ENCODE measurements around the gene LRSAM1. TPM values are rescaled to one million over a fixed set of nuclear protein-coding genes. Genes with fewer than 3 reads are reported as not detected.

LRSAM1 gene
- total and polyA plus RNA-seq, 12 donors: 6.8 to 74.8 (median 29.3) TPM

- DNase-seq: no peak
- no peak for TF ChIP-seq CTCF (IDR thresholded peaks at IDR 0.05)
- no peak for TF ChIP-seq POLR2A (IDR thresholded peaks at IDR 0.05)
- Histone ChIP-seq H3K27ac (peak overlapping the region in 1 of 5 donors; percentile 22), H3K36me3 (replicated peaks in 1 of 2) (peaks cover 0 to 48% of the 10 kb centered on the region in 2 donors), H3K27me3 (no peaks in the 10 kb centered on the region), H3K9me3 (replicated peaks in 1 of 3) (no peaks in the 10 kb centered on the region), H3K4me3 (no peak overlapping the region), H3K4me1 (replicated peaks in 1 of 2) (peaks cover 10 to 15% of the 10 kb centered on the region in 2 donors)
- intact Hi-C loops (cut with DNase I): no loop called here
- WGBS, 4 donors: 70 to 85% (median 74%) methylated on average over 2 of the region's 2 CpGs
Measured at GRCh38 chr9:127514468-127514867, 63.2 kb downstream of the LRSAM1 start.

- H3K36me3 ChIP-seq (replicated peaks in 1 of 2): peaks cover 0 to 48% of the 10 kb centered on the region in 2 donors
- intact Hi-C loops (cut with DNase I): no loop called here
- H3K9me3 ChIP-seq (replicated peaks in 1 of 3): no peaks in the 10 kb centered on the region
- H3K27me3 ChIP-seq: no peaks in the 10 kb centered on the region
- 89 to 94% (median 93%) methylated on average over 14 to 26 of the region's 26 CpGs for WGBS, 4 donors
- H3K27ac ChIP-seq: no peak overlapping the region
- peaks cover 23 to 30% of the 10 kb centered on the region in 2 donors for H3K4me1 ChIP-seq (replicated peaks in 1 of 2)
- H3K4me3 ChIP-seq: no peak overlapping the region
- no peak for TF ChIP-seq POLR2A (IDR thresholded peaks at IDR 0.05)
- TF ChIP-seq CTCF (IDR thresholded peaks at IDR 0.05): no peak
- DNase-seq: no peak
Measured at GRCh38 chr9:127516835-127517607, 65.7 kb downstream of the LRSAM1 start.

GRCh38 chr9:127517620-127518019 is 66.3 kb downstream of the LRSAM1 start:
- Histone ChIP-seq H3K4me1 (replicated peaks in 1 of 2) (peaks cover 29 to 36% of the 10 kb centered on the region in 2 donors), H3K36me3 (replicated peaks in 1 of 2) (peaks cover 0 to 50% of the 10 kb centered on the region in 2 donors), H3K9me3 (replicated peaks in 1 of 3) (no peaks in the 10 kb centered on the region), H3K27ac (no peak overlapping the region), H3K4me3 (no peak overlapping the region), H3K27me3 (no peaks in the 10 kb centered on the region)
- 92 to 100% (median 95%) methylated on average over 4 to 11 of the region's 11 CpGs for WGBS, 4 donors
- no peak for DNase-seq
- TF ChIP-seq CTCF (IDR thresholded peaks at IDR 0.05): no peak
- no peak for TF ChIP-seq POLR2A (IDR thresholded peaks at IDR 0.05)
- intact Hi-C loops (cut with DNase I): no loop called here

GRCh38 chr9:127518091-127518856 is 67.0 kb downstream of the LRSAM1 start:
- Histone ChIP-seq H3K27me3 (no peaks in the 10 kb centered on the region), H3K9me3 (replicated peaks in 1 of 3) (peaks cover 0 to 2% (median 0%) of the 10 kb centered on the region in 3 donors), H3K36me3 (replicated peaks in 1 of 2) (peaks cover 0 to 48% of the 10 kb centered on the region in 2 donors), H3K27ac (peak overlapping the region in 3 of 5 donors; percentile 41 to 80 (median 44)), H3K4me3 (no peak overlapping the region), H3K4me1 (replicated peaks in 1 of 2) (peaks cover 31 to 38% of the 10 kb centered on the region in 2 donors)
- DNase-seq: no peak
- intact Hi-C loops (cut with DNase I): no loop called here
- no peak for TF ChIP-seq POLR2A (IDR thresholded peaks at IDR 0.05)
- no peak for TF ChIP-seq CTCF (IDR thresholded peaks at IDR 0.05)
- 79 to 88% (median 83%) methylated on average over 5 to 13 of the region's 13 CpGs for WGBS, 4 donors

Data from adrenal gland (tissue), 12 donors.